Measurements from ENCODE around the gene CCL18.

Gene CCL18

DNA sequence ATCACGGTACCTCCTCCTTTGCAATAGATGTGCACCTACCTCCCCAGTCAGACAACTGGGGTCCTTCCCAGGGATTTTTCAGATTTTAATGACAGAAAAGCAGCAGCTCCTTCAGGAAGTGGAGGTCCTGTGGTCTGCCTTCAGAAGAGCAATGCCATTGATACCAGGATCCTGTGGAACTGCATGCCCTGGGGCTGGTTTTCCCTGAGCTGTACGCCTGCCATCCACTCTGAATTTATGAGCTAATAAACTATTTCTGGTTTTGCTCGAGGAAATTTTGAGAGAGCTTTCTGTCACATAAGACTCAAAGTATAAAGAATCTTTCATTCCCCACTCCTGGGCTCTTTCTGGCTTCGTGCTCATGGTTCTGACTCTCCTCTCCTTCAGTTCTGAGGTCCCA, 36.3 kb upstream of the CCL18 start:
- TF ChIP-seq, protein P1, sequence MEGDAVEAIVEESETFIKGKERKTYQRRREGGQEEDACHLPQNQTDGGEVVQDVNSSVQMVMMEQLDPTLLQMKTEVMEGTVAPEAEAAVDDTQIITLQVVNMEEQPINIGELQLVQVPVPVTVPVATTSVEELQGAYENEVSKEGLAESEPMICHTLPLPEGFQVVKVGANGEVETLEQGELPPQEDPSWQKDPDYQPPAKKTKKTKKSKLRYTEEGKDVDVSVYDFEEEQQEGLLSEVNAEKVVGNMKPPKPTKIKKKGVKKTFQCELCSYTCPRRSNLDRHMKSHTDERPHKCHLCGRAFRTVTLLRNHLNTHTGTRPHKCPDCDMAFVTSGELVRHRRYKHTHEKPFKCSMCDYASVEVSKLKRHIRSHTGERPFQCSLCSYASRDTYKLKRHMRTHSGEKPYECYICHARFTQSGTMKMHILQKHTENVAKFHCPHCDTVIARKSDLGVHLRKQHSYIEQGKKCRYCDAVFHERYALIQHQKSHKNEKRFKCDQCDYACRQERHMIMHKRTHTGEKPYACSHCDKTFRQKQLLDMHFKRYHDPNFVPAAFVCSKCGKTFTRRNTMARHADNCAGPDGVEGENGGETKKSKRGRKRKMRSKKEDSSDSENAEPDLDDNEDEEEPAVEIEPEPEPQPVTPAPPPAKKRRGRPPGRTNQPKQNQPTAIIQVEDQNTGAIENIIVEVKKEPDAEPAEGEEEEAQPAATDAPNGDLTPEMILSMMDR (conservative IDR thresholded peaks at IDR 0.05), result no peak

DNA sequence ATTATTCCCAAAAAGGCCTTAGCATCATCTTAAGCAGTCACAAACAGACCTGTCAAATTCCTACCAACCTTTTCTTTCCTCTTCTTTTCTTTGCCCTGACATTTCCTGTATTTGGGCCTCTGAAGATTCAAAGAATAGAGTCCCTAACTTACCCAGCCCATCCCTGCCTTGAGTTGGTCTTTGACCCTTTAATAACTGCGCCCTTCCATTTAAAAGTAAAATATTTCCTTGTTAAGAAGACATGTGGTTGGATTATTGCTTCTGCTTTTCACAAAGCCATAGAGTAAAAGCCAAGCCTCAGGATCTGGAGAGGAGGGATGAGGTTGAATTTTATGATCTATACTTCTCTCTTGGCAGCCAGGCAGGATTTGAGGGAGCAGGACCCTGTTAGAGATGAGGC, 33.1 kb upstream of the CCL18 start:
- TF ChIP-seq, protein P1 (conservative IDR thresholded peaks at IDR 0.05), result no peak

More for the DNA sequence above, 36.3 kb upstream of the CCL18 start:
- H3K27ac ChIP-seq, result peak overlapping the region; percentile 55

DNA sequence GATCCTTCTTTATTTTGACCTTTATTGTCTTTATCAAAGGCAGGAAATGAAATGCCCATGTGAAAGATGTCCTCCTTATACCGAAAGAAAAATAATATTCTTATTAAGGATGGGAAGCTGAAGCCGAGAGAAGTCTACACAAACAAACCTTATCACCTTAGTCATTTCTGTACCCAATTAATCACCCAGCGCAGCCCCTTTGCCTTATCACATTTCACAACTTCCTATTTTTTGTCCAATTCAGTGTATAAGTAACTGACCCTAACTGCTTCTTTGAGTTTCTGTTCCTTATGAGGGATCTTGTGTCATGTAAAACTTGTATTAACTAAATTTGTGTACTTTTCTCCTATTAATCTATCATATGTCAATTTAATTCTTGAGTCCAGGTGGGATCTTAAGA, 29.9 kb upstream of the CCL18 start:
- TF ChIP-seq, protein P1 (conservative IDR thresholded peaks at IDR 0.05), result no peak
- no peak overlapping the region for H3K27ac ChIP-seq

More for the DNA sequence above, 33.1 kb upstream of the CCL18 start:
- no peak overlapping the region for H3K27ac ChIP-seq

DNA sequence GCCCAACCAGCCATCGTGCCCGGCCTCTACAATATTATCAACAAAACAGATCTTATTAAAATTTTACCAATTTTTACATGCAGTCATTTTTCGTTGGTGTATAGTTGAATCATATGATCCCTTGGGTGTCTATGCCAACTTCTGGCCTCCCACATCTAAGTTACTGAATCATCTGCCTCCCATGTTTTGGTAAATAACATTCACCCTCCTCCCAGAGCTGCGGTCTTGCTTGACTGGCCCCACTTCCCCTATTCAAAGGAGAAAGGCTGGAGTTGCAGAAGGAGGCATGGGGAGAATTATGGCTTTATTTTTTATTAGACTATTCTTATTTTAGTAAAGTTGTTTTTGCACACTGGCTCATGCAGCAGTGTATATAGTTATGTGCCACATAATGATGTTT, 27.8 kb upstream of the CCL18 start:
- TF ChIP-seq, protein P1 (conservative IDR thresholded peaks at IDR 0.05), result no peak
- H3K27ac ChIP-seq, result peak overlapping the region; percentile 32; the same call in 1 of the 2 replicates

DNA sequence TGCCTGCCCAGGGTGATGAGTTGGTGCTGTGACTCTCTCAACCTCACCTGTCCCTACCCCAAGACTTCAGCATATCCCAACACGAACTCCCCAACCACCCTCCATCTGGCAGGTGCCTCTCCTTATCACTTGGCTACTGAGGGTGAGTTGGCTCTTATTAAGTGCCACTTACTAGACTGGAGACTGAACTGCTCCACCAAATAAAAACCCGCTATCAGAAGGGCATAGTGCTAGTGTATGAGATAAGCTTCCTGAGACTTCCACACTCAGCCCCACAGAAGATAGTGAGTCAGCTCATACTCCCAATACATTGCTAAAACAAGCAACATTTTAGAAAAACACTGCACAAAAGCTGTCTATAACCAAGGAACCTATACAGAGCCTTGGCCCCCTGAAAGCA, 16.0 kb upstream of the CCL18 start:
- TF ChIP-seq, protein P1 (conservative IDR thresholded peaks at IDR 0.05), result no peak
- H3K27ac ChIP-seq, result no peak overlapping the region

DNA sequence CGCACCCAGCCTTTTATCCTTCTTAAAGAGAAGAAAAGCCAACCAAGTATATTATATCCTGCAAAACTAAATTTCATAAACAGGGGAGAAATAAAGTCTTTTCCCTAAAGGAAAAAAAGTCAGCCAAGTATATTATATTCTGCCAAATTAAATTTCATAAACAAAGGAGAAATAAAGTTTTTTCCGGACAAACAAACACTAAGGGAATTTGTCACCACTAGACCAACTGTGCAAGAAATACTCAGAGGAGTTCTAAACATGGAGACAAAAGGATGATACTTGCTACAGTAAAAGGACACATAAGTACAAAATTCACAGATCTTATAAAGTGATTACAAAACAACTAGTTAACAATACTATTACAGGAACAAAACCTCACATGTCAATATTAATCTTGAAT, 14.4 kb upstream of the CCL18 start:
- H3K27ac ChIP-seq, result no peak overlapping the region
- TF ChIP-seq, protein P1 (conservative IDR thresholded peaks at IDR 0.05), result no peak

DNA sequence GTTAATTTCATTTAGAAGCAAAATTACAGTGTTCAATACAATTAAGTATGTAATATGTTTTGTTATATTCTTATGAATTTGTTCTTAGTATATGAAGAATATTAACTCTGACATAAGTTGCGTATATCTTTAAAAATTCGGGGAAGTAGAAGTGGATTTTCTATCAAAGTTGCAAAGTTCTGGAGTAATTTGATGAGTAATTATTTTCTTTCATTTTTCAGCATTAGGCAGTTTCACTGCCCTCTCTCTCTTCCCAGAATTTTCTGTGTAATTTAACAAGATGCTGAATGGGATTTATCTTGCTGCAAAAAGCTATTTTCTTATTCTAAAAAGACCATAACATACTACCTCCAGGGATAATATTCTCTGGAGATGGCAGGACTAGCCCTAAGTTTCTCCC, 8.9 kb upstream of the CCL18 start:
- TF ChIP-seq, protein P1 (conservative IDR thresholded peaks at IDR 0.05), result no peak
- no peak overlapping the region for H3K27ac ChIP-seq
